HepG2 (cell line): ENCODE data around the gene ESYT2. TPM values are rescaled to one million over a fixed set of nuclear protein-coding genes. Genes with fewer than 3 reads are reported as not detected.
A peak's percentile ranks its signal among the peaks of the same experiment; 100 is the strongest.

Experiments
- ARID3A ChIP-seq: IDR thresholded peaks from 2 replicates; pipeline ENCODE4 v1.6.1; 2012; ENCODE audit warnings: low read depth, low read length, improper control_type of control experiment
- CBX2 ChIP-seq, 2 experiments: fragments of 200-600 bp in 1 of 2; sonication (generic); formaldehyde crosslinking in 1 of 2; IDR thresholded peaks; 2 replicates each; pipeline versions ENCODE4 v1.7.0 to v1.8.1; 2018 to 2022; ENCODE audit warnings: low read depth in 2 of 2, low read length in 1 of 2, mild to moderate bottlenecking in 1 of 2, missing genetic modification reagents in 1 of 2
- CEBPG ChIP-seq: IDR thresholded peaks from 2 replicates; pipeline ENCODE4 v1.6.1; 2016
- HOXA7 ChIP-seq: sonication (generic); formaldehyde crosslinking; IDR thresholded peaks from 2 replicates; pipeline ENCODE4 v1.8.1; 2022; ENCODE audit warnings: mild to moderate bottlenecking, missing genetic modification reagents, moderate library complexity
- KAT7 ChIP-seq: IDR thresholded peaks from 2 replicates; pipeline ENCODE4 v1.6.1; 2018; ENCODE audit warnings: borderline replicate concordance, missing compliant biosample characterization
- KLF16 ChIP-seq, 2 experiments: sonication (generic) in 1 of 2; formaldehyde crosslinking in 1 of 2; IDR thresholded peaks; 2 replicates each; pipeline versions ENCODE4 v1.6.1 to v1.8.0; 2016 to 2023; ENCODE audit warnings: missing genetic modification reagents in 2 of 2, missing compliant biosample characterization in 1 of 2
- MAX ChIP-seq: IDR thresholded peaks from 2 replicates; pipeline ENCODE4 v1.6.1; 2012; ENCODE audit warnings: inconsistent platforms
- MAZ ChIP-seq, 2 experiments: sonication (generic) in 1 of 2; formaldehyde crosslinking in 1 of 2; IDR thresholded peaks; 2 replicates each; pipeline versions ENCODE4 v1.5.0 to v1.6.1; 2012 to 2020; ENCODE audit warnings: low read depth in 2 of 2, mild to moderate bottlenecking in 2 of 2, borderline replicate concordance in 1 of 2, improper control_type of control experiment in 1 of 2, low read length in 1 of 2, missing genetic modification reagents in 1 of 2, moderate library complexity in 1 of 2
- NFYC ChIP-seq: IDR thresholded peaks from 2 replicates; pipeline ENCODE4 v1.6.1; 2016; ENCODE audit warnings: missing genetic modification reagents, missing compliant biosample characterization
- PREB ChIP-seq: sonication (generic); formaldehyde crosslinking; IDR thresholded peaks from 2 replicates; pipeline ENCODE4 v1.4.0; 2020; ENCODE audit warnings: missing genetic modification reagents
- SIX4 ChIP-seq: sonication (generic); formaldehyde crosslinking; IDR thresholded peaks from 2 replicates; pipeline ENCODE4 v1.4.0; 2020; ENCODE audit warnings: missing genetic modification reagents
- SYNCRIP ChIP-seq: fragments of 200-400 bp; formaldehyde crosslinking; IDR thresholded peaks from 2 replicates; pipeline ENCODE4 v1.6.1; 2018; ENCODE audit warnings: mild to moderate bottlenecking, low read depth, low read length; ENCODE audit not compliant: insufficient read depth
- TEAD2 ChIP-seq: sonication (generic); formaldehyde crosslinking; IDR thresholded peaks from 2 replicates; pipeline ENCODE4 v1.9.0; 2021; ENCODE audit warnings: missing genetic modification reagents
- ZBTB38 ChIP-seq: sonication (generic); formaldehyde crosslinking; IDR thresholded peaks from 2 replicates; pipeline ENCODE4 v1.5.1; 2020; ENCODE audit warnings: mild to moderate bottlenecking, missing genetic modification reagents
- ZNF275 ChIP-seq: sonication (generic); formaldehyde crosslinking; IDR thresholded peaks from 2 replicates; pipeline ENCODE4 v1.8.0; 2022; ENCODE audit warnings: missing genetic modification reagents, mild to moderate bottlenecking, inconsistent platforms, borderline replicate concordance
- ZNF296 ChIP-seq: sonication (generic); formaldehyde crosslinking; conservative IDR thresholded peaks from 2 replicates; pipeline ENCODE4 v1.5.0; 2020; ENCODE audit warnings: mild to moderate bottlenecking, missing genetic modification reagents
- ZNF382 ChIP-seq: sonication (generic); formaldehyde crosslinking; IDR thresholded peaks from 2 replicates; pipeline ENCODE4 v1.5.0; 2020; ENCODE audit warnings: missing genetic modification reagents, mild to moderate bottlenecking, borderline replicate concordance
- ZNF430 ChIP-seq: sonication (generic); formaldehyde crosslinking; IDR thresholded peaks from 2 replicates; pipeline ENCODE4 v1.9.0; 2021; ENCODE audit warnings: mild to moderate bottlenecking, missing genetic modification reagents
- ZNF512 ChIP-seq: sonication (generic); formaldehyde crosslinking; IDR thresholded peaks from 2 replicates; pipeline ENCODE4 v1.4.0; 2020; ENCODE audit warnings: mild to moderate bottlenecking, missing genetic modification reagents
- ZNF691 ChIP-seq: sonication (generic); formaldehyde crosslinking; IDR thresholded peaks from 2 replicates; pipeline ENCODE4 v1.4.0; 2020; ENCODE audit warnings: missing genetic modification reagents, low read depth, mild to moderate bottlenecking, borderline replicate concordance
- ZNF720 ChIP-seq: sonication (generic); formaldehyde crosslinking; IDR thresholded peaks from 2 replicates; pipeline ENCODE4 v1.4.0; 2020; ENCODE audit warnings: missing genetic modification reagents
- ZNF790 ChIP-seq: sonication (generic); formaldehyde crosslinking; IDR thresholded peaks from 2 replicates; pipeline ENCODE4 v1.8.0; 2022; ENCODE audit warnings: missing genetic modification reagents, mild to moderate bottlenecking, borderline replicate concordance
- polyA plus RNA-seq, 8 experiments: library from polyadenylated mRNA; depleted of rRNA in 3 of 8; stranded (reverse) in 7 of 8; unstranded in 1 of 8; fragments of >200 nt; fragmentation: Illumina TruSeq in 4 of 8; extraction: Trizol in 4 of 8; gene quantifications; 2 replicates each; pipeline versions ENCODE4 v1.2.1 to v1.2.3, GENCODE V29; 2011 to 2016; ENCODE audit warnings: low read depth in 4 of 8, missing spikeins in 1 of 8, mixed read lengths in 1 of 8; ENCODE audit not compliant: insufficient read depth in 1 of 8
- total RNA-seq, 5 experiments: library from RNA; depleted of rRNA; stranded (reverse); fragments of >200 nt; fragmentation: Illumina TruSeq; extraction: Trizol; gene quantifications; 2 replicates each; pipeline ENCODE4 v1.2.3, GENCODE V29; 2016; ENCODE audit warnings: low read depth in 1 of 5

The ESYT2 gene
- total and polyA plus RNA-seq, 2 of the 13 experiments (the other 11 are each of a cell fraction or from before 2014, with no cell fraction given), result 28.5 to 37.3 TPM

- TF ChIP-seq TEAD2 (CRISPR knock-in tag) (no peak), ZBTB38 (CRISPR knock-in tag) (peak; percentile 89), ZNF382 (CRISPR knock-in tag) (no peak), ZNF691 (CRISPR knock-in tag) (no peak; the same call in 1 of the 2 replicates), ARID3A (no peak), MAX (peak; percentile 78), MAZ (IDR thresholded peaks at IDR 0.05; ENCODE audit: borderline replicate concordance, low read depth, low read length) (peak; percentile 79; the same call in 1 of the 2 replicates), MAZ (CRISPR knock-in tag; IDR thresholded peaks at IDR 0.05; ENCODE audit: low read depth) (peak; percentile 84), ZNF430 (CRISPR knock-in tag) (peak; percentile 33; the same call in 1 of the 2 replicates), PREB (no peak), HOXA7 (no peak), SIX4 (CRISPR knock-in tag) (no peak), KLF16 (CRISPR knock-in tag; IDR thresholded peaks at IDR 0.05) (peak in 1 of 2 experiments; percentile 71; a peak in 1 of 4 replicates), ZNF275 (CRISPR knock-in tag) (0 out of 2 replicates have a peak, but pooled peaks have one; percentile 21), ZNF296 (CRISPR knock-in tag) (no peak), KAT7 (CRISPR knock-in tag) (peak; percentile 53; the same call in 1 of the 2 replicates), CEBPG (no peak), ZNF720 (CRISPR knock-in tag) (no peak), ZNF512 (CRISPR knock-in tag) (no peak), NFYC (CRISPR knock-in tag) (no peak), ZNF790 (CRISPR knock-in tag) (no peak), CBX2 (IDR thresholded peaks at IDR 0.05; ENCODE audit: low read depth, low read length) (no peak), CBX2 (CRISPR knock-in tag; IDR thresholded peaks at IDR 0.05; ENCODE audit: low read depth) (no peak), SYNCRIP (no peak)
These were observed 124.6 kb downstream of the ESYT2 start, which contains the start of gene NCAPG2 (continued) for GRCh38 chr7:158704524-158705233.
